ENCODE results near the gene FBLN5. TPM values are rescaled to one million over a fixed set of nuclear protein-coding genes. Genes with fewer than 3 reads are reported as not detected.

FBLN5 gene
- total RNA-seq, 1 donor from 2014 or later: 4.1 TPM

DNA sequence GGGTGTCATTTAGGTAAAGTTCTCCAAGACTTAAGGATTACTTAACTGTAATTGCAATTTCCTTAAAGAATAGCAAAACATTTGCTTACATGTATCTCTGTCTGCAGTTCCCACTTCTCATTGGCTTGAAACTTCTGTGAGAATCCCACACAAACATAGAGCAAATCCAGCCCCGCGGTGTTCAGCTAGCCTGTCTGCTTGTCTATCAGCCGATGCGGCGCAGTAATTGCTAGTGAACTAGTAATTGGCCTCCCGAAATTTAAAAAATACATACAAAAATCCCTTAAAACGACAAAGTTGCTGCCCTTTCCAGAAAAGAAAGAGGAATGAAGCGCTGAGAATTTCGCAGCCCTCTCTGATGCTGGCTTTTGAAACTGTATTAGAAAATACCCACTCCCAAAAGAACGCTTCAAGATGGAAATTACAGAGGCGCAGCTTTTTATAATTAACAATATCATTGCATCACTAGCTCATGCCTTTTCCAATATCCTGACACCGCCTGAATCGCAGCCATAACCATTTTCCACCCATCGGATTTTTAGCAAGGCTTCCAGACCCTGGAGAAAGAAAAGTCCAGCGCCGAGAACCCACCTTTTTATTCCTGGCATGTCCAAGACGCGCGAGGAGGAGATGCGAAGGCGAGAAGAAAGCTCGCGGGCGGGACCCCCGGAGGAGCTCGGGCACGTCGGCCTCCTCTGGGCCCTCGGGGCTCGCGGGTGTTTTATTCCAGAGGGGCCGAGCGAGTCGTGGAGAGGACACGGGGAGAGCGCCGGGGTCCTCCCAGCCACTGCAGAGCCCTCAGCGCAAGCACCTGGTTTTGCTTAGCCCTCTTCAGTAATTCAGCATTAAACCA lies 646 bp downstream of the FBLN5 start:
- no peak for DNase-seq

DNA sequence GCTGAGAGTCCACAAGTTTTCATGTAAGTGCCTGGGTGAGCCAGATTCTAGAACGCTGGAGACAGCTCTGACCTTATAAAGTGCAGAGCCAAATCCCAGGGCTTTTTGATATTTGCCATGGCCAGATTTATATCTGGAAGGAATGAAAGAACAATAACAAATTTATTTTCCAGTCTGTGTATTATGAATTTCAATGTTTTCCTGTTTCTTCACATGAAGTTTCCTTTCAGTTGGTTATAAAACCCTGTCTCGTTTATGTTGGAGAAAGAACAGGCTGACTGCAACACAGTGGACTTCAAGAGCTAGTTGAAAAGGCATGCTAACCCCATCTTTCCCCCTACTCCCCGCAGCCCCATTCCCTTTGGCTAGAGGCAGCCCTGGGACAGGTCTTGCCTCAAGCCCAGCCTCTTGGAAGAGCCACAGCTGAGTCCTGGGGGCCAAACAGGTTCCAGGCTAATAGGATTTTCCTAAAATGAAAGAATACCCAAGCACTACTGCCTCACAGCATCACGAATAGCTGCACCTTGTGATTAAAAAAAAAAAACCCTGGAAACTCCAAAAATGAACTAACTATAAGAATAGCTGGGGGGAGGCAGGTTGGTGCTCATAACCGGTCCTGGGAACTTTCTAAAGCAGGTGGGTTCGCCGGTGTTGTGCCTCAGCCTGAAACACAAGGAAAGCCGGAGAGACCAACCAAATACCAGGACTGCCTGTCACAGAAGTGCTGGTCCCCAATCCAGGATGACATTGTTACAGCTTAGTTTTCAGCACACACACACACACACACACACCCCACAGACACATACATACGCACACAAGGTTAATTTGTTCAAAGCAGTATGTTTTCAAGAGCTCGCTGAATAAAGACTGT lies 1.5 kb downstream of the FBLN5 start:
- DNase-seq: no peak

DNA sequence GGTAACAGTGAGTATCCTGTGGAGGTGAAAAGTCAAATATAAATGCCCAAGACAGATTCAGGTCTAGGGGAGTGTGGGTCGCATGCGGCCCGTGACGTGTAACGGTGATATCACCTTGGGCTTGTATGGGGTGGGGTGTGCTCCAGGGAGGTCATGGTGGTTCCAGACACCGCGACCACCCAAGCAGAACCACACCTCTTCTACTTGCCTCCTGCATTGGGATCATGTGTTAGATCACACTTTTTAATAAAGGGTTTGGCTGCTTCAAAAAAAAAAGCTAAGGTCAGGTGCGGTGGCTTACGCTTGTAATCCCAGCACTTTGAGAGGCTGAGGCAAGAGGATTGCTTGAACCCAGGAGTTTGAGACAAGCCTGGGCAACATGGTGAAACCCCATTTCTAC lies 4.5 kb downstream of the FBLN5 start:
- no peak for DNase-seq

DNA sequence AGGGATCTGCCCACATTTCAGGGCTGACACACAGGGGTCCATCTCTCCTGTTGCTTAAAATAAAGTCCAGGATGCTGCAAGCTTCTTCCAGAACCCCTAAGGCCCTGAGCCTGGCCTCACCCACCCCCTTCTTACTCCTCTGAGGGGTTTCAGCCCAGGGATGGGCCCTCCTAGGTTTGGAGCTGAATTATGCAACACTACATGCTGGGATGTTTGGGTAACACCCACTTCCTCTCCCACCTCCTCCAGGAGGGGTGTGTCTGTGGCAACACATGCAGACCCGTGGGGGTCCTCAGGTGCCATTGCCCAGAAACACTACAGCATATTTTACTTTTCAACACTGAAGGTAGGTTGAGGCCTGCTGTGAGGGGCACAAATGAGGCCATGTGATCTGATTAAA lies 5.4 kb downstream of the FBLN5 start:
- no peak for DNase-seq

DNA sequence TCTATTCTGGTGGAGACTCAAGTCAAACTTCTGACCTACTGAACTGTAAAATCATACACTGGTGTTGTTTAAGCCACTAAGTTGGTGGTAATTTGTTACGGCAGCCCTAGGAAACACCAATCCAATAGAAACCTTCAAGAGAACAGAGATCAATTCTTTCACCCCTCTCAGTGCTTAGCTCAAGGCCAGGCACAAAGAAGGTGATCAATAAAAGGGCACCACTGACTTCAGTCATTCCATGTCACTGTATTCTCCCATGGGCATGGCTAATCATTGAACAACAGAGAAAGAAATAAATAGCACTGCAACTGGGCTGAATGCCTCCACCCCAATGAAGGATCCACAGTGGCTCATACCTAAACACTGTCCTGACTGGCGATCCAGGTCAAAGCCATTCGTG lies 7.3 kb downstream of the FBLN5 start:
- no peak for DNase-seq

DNA sequence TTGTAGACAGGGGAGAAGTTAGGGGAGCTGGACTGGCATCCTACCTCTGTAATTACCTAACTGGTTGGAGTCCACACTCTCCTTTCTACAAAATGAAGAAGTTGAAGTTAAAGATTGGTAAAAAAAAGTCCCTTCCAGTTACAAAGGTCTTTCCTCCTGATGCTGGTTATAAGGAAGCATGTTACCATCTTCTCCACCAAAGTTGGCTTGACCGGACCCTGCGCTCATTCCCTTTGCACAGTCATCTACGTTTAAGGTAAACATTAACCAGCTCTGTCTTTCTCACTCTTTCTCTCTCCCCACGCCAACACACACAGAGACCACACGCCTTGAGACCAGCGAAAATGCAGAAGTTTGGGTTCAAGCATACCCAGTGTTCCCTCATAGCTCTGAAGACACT lies 11.9 kb downstream of the FBLN5 start:
- DNase-seq: no peak

DNA sequence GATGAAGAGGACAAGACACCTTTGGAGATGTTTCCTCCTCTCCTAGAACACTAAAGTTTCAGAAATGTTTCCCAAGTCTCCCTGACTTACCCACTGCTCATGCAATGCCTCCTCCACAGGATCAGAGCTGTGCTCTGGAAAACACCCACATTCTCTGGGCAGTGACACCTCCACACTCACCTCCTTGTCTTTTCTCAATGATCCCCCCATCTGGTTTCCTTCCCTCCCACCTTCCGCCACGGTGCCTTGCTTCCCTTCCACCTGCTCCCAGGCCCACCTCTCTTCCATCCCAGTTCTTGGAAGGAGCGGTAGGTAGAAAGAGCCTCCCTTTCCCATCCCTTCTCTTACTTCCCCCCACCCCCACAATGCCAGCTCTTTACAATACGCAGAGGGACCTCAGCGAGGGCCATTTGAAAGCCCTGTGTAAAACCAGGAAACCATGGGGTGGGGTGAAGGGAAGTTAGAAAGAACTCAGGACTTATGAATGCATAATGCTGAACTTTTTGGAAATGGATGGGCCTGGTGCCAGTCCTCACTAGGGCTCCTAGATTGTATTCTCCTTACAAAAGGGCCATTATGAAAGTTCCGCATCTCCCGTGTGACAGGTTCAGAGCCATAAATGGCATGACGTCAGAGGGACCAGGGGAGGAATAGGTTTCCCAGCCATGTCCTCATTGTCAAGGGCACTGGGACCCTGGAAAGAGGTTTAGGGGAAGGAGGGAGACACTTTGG lies 12.8 kb downstream of the FBLN5 start:
- no peak for DNase-seq

DNA sequence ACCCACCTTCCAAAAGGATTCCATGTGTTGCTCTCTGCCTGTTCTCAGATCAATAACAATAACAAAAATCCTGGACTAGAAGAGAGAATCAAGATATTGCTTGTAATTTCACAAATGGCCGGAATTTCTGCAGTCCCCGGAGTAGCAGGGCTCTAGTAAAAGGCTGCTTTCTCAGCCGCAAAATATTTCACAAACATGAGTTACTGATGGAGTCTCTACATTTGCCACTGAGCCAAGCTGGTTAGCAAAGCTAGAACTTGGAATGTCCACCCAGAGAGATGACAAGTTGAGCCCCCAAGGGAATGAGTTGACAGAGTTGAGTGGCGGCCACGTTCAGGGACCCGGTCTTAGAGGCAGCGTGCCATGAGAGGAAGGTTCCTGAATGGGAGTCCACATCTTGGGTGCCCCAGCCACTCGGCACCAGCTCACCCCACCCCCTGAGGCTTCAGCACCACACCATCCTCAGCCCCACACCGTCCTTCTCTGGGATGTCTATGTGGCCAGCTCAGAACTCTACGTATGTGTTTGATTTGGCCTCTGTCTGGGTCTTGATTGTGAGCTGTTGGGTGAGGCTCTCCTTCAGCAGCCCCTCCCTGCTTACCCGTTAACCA lies 15.9 kb downstream of the FBLN5 start:
- DNase-seq: no peak

DNA sequence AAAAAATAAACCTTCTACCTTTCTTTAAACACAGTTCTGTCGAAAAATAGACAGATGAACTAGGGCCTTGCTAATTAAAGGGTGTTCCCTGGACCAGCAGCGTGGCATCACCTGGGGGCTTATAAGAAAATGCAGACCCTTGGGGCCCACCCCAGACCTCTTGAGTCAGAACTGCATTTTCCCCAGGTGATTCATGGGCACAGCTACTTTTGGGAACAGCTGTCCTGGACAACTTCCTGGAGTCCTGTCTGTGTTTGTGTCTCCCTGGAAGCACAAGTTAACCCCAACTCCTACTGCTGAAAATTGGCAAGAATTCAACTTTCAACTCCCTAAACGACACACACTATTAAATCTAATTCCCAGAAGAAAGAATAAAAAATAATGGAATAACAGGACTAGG lies 17.8 kb downstream of the FBLN5 start:
- DNase-seq: no peak

DNA sequence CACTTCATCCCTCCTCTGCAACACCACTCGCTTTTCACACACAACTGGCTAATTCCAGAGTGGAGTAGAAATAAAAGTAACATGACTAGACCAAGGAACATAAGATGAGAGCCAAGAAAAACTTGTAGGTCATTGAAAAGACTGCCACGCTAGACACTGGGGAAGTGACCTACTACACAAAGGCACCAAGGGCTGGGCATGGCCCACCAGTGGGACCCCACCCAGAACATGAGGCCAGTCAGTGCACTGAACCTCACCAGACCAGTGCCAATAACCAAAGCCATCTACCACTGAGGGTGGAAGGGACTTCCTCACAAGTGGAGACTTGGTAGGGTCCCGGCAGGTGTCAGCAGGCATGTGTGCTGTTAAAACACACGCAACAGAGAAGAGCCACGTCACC lies 19.7 kb downstream of the FBLN5 start:
- no peak for DNase-seq

DNA sequence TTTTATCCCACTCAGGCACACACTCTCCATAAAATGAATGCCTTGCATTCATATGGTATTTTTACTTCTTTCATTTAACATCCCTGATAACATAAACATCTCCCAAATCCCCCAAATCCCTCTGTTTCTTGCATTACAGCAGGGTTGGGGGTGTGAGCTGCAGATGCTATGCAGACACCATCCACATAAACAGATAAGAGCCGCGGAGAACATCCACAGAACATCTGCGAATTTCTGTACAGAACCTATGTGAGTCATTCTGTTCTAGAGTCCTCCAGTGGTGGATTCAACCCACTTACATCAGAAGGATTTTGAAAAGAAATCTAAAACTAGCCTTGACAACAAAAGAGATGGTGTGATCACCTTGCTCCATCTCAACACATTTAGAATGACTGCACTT lies 20.3 kb downstream of the FBLN5 start:
- no peak for DNase-seq

DNA sequence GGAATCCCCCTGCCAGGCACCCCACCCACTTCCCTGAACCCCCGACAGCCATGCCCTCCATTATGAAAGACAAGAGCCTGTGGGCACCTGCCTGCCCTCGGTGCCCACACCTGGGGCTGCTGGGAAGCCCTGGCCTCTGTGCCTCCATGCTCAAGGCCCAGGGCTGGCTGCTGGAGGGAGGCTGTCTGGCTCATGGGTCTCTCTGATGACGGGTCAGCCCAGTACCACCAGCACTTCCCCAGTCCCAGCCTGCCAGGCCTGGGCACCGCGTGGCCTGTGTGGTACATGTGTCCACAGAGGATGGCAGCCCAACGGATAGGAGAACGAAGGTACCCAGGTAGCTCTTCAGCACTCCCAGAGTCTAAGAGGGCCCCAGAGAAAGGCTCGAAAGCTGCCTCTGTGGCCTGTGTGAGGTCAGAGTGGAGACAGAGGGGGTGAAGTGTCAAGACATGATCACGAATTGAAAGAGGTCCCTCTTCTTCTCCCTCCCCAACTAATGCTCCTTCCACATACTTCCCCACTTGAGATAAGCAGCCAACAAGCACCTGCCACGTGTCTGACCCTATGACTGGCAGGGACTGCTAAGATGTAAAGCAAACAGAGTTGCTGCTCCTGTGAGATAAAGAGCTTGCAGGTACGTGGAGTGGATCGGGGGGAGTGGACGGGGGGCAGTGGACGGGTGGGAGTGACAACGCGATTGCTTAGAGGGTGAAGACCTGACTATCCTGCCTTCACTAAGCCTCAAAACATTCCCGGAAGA lies 21.2 kb downstream of the FBLN5 start:
- no peak for DNase-seq

DNA sequence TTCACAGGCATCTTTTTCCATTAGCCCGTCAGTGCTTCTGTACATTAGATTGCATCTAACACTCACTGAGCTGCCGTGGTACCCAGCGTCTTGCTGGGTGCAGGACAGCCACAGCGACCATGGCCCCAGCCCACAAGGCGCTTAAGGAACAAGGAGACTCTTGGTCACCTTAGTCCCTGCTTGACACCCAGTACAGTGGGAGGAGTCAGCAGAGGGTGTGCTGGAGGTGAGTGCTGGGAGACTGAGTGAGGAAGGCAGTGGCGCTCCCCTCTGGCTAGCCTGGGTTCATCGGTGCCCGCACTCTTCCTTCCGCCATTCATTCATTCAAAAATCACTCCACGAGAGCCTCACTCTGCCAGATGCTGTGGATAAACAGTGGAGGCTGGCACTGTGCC lies 21.8 kb downstream of the FBLN5 start:
- no peak for DNase-seq

DNA sequence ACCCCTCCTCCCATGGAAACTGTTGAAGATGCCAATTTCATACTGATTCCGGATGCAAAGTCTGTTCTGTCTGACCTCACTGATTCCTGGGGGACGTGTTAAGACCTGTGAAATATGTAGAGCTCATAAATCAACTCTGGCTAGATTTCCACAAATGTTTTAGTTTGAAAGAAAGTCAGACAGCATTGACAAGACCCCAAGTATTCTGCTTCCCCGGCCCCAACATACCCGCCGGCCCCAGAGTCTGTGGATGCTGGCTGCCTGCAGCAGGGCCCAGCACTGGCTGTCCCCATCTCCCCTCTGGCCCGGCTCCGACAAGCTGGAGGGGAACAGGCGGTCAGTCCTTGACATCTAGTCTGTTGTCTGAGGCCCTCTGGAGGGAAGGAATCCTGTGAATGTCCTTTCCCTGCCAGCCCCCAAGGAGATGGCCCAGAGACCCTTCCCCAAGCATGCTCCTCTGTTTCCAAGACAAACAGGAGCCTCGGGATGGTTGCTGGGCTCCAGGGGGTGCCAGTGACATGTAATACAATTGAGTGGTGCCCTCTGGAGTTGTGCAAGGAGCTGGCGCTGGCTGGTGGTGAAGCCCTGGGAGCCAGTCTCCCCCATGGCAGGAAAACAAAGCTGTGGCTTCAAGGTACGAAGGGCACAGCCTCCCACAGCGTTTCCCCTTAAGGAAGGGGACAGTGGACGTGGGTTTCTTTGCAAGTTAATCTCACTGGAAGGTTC lies 22.3 kb downstream of the FBLN5 start:
- DNase-seq: no peak

DNA sequence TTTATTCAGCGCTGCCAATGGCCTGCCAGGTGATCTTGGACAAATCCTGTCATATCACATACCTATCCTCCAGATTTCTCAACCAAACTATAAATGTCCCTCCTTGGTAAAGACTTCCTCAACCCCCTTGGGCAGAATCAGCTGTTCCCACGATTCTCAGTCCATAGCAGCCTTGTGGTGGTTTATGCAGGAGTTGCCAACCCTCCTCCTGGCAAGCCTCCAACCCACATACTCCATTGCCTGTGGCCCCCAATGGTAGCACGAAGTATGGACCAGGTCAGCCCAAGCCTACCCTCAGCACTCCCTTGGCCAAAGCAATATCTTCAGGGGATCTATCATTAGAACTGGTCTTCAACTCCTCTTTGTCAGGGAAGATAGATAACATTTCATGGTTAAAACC lies 27.0 kb downstream of the FBLN5 start:
- DNase-seq: no peak

DNA sequence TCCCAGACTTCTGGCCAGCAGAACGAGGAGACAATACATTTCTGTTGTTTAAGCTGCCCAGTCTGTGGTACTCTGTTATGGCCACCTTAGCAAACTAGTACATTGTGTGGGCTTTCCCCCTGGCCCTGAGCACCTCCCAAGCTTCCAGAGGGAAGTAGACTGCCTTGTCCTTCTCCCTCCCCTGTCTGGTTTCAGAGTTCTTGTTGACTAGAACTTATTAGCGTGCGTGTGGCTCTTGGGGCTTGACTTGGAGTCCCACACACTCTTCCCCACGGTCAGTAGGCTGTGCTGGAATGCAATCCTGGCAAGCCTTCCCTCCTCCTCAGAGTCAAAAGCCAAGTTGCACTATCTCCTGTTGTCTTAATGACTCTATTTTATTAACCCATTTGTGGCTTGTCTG lies 27.7 kb downstream of the FBLN5 start:
- no peak for DNase-seq

DNA sequence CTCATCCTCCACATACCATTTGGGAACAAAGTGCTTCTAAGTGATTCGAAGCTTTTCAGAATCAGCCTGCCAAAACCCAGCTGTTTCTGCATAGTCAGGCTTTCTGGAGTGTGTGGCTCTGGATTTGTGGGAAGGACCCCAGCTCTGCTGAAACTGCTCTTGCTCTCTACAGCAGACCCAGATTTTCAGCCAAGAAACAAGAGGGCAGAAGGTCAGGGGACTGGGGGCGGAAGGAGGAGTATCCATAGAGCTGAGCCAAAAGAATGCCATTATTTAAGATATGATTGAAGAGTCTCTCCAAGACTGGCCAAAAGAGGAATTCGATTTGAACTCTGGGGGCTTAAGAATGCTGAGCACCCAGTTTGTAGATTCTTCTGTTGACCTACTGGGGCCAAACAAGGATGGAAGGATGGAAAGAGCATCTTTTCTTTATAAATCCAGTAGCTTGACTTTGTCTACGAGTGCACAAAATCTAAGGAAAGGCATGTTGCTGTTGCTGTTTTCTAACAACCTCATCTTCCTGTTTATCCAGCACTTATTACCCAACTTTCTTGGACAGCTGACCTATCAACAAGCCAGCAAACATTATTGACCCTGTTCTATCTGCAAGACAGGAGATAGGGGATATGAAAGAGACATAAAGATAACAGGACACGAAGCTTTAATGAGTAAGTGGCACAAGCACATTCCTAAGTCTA lies 29.2 kb downstream of the FBLN5 start:
- DNase-seq: no peak

DNA sequence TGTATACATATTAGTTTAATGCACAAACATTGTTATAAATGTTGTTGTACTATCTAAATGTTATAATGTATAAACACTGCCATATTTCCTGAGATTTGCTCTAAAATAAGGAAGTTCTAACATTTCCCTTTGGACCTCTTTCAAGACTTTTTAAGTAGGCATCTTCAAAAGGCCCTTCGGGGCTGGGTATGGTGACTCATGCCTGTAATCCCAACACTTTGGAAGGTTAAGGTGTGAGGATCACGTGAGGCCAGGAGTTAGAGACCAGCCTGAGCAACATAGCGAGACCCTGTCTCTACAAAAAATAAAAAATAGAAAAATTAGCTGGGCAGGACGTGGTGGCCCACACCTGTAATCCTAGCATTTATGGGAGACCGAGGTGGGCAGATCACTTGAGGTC lies 35.5 kb downstream of the FBLN5 start:
- DNase-seq: no peak

DNA sequence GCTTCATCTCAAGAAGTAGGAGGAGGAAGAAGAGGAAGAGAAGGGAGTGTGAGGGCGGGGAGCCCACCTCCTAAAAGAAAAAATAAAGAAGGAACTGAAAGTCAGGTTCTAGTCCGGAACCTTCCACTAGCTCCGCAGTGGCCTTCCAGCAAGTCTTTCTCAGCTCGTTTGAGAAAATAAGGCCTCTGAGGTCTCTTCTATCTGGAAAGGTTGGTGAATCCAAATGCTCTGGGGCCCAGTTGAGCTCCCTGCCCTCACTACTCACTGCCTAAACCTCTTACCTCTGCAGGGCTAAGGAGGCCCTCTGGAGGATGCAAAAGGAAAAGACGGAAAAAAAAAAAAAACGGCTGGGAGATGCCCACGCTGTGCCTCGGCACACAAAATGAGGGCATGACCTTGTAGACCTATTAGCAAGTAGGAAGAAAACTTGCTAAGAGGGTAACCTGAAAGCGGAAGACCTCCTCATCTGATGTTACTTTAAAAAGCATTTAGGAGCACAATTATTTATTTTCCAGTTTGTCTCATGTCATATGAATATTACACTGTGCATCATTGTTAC lies 35.9 kb downstream of the FBLN5 start:
- DNase-seq: no peak

DNA sequence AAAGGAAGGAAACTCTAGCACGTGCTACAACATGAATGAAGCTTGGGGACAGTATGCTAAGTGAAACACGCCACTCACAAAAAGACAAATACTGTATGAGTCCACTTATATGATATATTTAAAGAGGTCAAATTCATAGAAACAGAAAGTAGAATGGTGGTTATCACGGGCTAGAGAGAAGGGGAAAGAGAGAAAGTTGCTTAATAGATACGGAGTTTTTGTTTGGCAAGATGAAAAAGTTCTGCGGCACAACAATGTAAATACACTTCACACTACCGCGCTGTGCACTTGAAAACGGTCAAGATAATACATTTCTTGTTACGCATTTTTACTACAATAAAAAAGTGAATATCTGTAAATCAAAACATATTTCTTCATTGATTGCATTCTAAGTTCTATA lies 37.3 kb downstream of the FBLN5 start:
- no peak for DNase-seq
